Activated CD8-positive, alpha-beta memory T cell treated with anti-CD3 and anti-CD28 coated beads for 48 hours (primary cell): ENCODE data around the gene NFATC3.

Source experiments
- DNase-seq, 3 experiments: peaks; one replicate each; pipeline ENCODE4 v3.0.0-alpha.2; 2020; ENCODE audit warnings: low read depth in 2 of 3, low spot score in 2 of 3

Gene NFATC3

DNA sequence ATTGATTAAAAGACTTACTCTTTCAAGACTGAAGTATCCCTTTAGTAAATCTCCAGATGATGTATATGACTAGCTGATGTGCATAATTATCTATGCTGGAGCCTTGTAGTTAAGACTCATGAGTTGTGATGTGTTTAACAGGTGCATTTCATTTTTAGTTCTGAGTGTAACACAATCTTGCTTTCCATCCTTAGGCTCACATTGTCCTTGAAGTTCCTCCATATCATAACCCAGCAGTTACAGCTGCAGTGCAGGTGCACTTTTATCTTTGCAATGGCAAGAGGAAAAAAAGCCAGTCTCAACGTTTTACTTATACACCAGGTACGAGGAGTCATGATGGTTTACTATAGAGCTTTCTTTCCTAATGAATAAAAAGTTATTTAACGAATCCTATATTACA lies 97.9 kb downstream of the NFATC3 start:
- no peak for DNase-seq

DNA sequence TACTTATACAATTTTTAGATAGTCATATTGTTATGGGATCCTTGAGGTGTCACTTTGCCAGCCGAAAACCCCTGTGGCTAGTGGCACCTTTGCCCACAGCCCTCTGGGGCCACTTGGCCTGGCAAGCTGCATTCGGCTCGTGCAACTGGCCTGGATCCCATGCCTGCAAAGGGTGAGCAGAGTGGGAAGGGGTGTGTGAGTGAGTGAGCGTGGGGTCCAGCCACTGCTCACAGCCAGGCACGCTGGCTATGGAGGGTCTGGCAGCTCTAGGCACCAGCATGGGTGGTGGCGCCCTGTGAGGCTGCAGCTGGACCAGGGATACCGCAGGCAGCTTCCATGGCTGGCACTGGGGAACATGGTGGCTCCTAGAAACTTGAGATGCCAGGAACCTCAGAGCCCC lies 101.7 kb downstream of the NFATC3 start:
- DNase-seq: no peak

DNA sequence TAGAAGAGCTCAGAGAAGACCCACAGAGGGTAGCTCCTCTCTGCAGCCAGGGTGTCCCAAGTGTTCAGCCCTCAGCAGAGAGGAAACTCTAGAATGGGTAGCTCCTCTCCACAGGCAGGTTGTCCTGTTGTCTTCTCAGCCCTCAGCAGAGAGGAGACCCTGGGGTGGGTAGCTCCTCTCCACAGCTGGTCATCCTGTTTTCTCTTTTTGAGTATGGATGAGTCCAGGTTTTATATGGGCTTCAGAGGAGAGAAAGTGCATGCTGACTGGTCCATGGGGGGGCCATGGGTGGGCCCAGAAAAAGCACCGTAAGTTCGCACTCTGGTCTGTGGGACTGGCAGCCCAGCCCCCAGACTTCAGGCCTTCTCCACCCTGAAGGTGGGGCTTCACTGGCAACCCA lies 102.3 kb downstream of the NFATC3 start:
- DNase-seq: no peak

DNA sequence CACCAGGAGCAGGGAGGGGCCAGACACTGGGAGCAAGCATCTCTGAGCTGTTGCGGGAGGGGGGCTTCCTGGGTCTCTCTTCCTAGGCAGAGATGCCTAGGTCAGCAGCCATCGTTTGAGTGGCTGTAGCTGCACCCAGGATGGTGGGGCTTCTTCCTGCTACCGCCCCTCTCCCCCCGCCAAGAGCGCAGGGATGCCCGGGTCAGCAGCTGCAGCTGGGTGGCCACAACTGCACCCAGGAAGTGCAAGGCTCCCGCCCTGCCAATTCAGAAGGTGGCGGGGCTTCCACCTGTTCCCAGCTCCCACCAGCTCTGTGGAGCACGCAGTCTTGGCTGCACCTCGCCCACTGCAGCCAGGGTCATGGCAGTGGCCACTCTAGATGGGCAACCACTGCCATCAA lies 103.0 kb downstream of the NFATC3 start:
- no peak for DNase-seq

DNA sequence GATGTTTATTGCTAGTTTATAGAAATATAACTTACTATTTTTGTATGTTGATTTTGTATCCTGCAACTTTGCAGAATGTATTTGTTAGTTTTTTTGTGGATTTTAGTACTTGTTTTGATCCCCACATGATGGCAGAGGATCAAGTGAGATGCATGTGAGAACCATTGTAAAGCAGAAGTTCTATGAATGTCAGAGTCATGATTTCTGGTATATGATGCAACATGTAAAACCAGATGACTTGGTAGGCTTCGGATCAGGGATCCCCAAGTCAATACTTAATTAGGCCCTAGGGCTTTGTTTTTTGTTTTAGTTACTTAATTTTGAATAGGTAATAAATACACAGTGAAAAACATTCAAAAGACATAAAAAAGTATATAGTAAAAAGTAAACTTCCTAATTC lies 104.9 kb downstream of the NFATC3 start:
- DNase-seq: no peak

DNA sequence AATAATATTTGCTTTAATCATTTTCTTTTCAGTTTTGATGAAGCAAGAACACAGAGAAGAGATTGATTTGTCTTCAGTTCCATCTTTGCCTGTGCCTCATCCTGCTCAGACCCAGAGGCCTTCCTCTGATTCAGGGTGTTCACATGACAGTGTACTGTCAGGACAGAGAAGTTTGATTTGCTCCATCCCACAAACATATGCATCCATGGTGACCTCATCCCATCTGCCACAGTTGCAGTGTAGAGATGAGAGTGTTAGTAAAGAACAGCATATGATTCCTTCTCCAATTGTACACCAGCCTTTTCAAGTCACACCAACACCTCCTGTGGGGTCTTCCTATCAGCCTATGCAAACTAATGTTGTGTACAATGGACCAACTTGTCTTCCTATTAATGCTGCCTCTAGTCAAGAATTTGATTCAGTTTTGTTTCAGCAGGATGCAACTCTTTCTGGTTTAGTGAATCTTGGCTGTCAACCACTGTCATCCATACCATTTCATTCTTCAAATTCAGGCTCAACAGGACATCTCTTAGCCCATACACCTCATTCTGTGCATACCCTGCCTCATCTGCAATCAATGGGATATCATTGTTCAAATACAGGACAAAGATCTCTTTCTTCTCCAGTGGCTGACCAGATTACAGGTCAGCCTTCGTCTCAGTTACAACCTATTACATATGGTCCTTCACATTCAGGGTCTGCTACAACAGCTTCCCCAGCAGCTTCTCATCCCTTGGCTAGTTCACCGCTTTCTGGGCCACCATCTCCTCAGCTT lies 105.8 kb downstream of the NFATC3 start:
- DNase-seq: no peak

DNA sequence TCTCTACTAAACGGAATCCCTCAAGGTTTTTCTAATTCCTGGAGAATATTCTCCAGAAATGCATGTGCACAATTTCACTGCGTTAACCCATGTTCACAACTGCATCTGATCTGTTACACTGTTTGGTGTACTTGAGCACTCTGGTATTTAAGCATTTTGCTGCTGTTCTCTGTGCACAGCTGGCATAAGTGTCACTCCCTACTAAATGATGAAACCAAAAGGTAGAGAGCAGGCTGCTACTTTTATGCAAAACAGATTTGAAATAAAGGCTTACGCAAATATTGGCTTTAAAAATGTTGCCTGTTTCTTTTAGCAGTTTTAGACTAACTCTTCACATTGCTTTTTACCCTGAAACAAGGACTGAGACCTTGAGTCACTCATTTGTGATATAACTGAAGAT lies 109.1 kb downstream of the NFATC3 start:
- no peak for DNase-seq

DNA sequence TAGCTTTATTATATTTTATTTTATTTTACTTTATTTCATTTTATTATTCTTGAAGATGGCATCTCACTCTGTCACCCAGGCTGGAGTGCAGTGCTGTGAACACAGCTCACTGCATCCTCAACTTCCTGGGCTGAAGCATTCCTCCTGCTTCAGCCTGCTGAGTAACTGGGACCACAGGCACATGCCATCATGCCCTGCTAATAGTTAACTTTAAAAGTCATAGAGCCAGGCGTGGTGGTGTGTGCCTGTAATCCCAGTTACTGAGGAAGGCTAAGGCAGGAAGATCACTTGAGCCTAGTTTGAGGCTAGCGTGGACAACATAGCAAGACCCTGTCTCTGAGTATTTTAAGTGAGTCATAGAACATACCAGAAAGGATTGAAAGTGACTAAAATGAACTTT lies 112.1 kb downstream of the NFATC3 start:
- DNase-seq: no peak

DNA sequence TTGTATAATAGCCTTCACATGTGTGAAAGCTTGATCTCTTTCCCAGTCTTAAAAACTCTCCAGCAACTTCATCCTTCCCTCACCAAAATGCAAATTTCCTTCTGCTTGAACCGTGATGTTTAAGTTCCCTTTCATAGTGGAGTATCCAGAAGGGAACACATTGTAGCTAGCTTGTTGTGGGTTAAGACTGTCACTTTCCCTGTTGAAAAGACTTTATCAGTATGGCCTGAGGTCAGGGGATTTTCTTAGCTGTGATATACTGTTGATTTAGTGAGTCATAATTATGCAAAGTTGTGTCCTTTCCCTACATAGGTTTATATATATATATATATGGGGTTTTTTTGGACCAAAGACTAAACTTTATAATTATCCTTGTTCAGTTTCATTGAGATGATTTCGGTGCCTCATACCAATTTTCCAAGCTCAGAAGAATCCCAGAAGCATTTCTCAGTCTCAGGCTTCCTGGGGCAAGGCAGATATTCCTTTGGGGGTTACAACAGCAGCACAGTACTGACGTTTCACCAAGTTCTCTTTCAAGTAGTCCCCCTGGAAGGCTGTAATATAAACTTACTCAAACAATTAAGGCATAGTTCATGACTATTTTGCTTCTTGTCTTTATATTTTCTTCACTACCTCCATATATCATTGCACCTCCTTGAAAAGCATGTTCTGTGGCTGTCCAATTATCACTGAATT lies 115.1 kb downstream of the NFATC3 start:
- no peak for DNase-seq

DNA sequence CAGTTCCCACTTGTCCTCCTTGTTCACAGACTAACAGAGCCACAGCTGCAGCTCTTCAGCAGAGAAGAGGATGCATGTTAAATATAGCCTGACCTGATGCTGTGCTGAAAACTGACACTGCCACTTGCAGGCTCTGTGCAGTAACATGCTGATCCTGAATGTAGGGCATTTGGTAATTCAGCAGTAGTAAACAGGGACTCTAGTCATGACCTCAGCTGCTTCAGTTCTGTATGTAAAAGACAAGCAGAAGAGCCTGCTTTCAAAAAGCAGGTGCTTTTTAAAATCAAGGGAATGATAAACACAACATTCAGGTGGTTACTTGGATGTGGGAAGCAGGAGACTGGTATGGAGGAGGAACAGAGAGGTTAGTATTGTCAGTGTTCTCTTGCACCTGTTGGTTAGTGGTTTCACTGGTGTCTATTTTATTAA lies 116.9 kb downstream of the NFATC3 start:
- no peak for DNase-seq

DNA sequence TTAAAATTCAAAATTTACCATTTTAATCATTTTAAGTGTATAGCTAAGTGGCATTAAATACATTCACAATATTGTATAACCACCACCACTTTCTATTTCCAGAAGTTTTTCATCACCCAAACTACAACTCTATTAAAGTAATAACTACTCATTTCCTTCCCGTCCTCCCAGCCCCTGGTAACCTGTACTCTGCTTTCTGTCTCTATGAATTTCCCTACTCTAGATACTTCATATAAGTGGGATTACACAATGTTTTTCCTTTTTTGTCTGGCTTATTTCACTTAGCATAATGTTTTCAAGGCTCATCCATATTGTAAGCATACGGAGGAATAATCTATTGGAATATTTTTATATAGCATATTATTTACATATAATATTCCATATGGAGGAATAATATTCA lies 121.1 kb downstream of the NFATC3 start:
- no peak for DNase-seq

DNA sequence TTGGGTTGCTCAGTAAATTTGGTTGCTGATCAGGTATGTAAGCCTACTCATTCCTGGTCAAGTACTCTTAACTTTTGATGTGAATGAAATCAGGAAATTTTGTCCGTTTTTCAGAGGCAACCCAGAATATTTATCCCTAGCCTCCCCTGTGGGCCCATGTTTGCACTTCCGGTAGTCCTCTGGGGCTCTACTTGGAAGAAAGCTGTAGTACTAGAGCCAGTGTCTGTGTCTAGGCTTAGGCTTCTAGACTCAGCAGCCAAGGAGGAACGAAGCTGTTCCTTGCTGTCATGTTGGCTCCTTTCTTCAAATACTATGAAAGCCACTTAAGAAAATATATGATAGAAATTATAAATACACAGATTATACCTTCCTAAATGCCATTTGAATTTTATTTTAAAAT lies 129.6 kb downstream of the NFATC3 start:
- no peak for DNase-seq

DNA sequence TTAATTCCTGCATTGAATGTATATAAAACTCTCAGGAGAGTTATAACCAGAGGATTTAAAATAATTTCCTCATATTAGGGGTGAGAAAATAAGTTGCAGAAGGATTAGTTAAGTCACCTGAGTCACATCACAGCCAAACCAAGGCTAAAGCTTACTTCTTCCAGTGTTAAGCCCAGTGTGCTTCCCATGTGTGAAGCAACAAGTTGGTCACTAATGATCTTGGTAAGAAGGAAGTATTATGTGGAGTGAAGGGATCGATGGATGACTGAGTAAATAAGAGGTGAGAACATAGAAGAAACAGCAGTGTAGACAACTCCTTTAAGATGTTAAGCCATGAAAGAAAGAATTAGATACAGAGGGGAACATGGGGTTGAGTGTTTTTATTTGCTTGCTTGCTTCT lies 130.1 kb downstream of the NFATC3 start:
- no peak for DNase-seq

DNA sequence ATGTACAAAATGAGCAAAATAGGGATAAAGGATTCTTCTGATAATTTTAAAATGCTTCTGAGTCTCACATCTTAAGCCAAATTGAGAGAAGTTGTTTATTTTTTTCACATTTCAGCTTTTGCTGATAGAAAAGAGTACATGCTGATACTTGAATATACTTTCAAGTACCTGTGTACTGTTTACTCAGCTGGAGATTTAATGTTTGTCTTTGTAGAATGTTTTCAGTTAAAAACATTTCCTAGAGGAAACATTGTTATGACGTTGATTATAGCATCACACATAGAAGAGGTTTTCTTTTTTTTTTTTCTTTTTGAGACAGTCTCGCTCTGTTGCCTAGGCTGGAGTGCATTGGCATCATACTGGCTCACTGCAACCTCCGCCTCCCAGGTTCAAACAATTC lies 131.1 kb downstream of the NFATC3 start:
- DNase-seq: no peak

DNA sequence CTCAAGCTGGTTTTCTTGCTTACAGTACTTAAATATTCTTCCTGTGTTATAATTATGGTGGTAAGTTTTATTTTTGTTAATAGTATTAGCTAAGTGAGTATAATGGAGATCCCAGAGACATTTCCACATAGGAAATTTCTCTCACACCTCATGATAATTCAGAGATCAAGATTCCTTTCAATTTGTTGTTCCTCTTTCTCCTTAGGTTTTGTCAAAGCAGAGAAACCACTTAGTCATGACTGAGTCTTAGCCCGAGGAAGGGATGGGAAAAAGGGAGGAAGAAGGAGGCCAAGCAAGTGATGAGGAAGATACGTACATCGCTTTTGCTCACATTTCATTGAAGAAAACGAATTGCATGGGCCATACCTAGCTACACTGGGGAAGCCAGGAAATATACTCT lies 132.3 kb downstream of the NFATC3 start:
- no peak for DNase-seq

DNA sequence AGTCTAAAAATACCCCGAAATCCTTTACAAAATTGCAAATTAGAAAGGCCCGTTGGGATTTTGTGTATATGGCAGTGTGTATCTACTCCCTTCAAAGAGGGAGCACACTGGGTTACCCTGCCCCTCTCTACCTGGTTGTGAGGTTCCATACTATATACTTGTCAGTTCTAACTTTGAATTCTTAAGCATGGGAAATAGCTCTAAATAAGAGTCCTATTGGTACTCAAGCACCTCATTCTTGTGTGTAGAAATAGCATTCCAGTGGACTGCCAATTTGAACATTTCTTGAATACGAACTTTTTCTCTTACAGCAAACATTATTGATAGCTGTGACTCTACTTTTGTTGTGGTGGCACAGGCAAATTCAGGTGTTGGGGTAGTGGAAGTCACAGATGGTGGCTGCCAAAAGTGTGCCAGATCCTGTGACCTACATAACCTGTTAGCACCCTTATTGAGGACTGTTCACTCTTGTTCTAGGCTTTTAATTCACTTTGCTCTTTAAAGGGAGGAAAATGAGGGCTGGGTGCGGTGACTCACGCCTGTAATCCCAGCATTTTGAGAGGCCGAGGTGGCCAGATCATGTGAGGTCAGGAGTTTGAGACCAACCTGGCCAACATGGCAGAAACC lies 134.7 kb downstream of the NFATC3 start:
- DNase-seq: no peak

DNA sequence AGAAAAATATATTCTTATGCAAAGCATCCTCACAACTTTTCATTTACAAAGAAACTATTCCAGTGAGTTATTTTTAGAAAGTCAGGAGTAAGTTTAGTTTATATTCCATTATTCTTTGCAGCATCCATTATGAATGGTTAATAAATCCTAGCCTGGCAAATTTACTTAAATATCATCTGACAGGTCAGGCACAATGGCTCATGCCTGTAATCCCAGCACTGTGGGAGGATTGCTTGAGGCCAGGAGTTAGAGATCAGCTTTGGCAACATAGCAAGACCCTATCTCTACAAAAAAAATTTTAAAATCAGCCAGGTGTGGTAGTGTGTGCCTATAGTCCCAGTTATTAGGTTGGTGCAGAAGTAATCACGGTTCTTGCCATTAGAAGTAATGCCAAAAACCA lies 137.9 kb downstream of the NFATC3 start:
- no peak for DNase-seq

DNA sequence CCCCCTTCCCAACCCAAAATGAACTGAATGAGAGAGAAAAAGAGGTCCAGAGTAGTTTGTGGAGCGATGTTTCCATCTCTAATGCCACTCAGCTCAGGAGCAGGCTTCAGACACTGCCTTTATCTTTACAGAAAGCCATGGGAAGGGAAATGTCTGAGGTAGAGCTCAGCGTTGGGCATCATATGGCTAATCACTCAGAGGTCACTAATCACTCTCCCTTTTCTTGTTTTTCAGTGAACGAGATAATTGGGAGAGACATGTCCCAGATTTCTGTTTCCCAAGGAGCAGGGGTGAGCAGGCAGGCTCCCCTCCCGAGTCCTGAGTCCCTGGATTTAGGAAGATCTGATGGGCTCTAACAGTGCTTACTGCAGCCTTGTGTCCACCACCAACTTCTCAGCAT lies 140.9 kb downstream of the NFATC3 start:
- DNase-seq: no peak

DNA sequence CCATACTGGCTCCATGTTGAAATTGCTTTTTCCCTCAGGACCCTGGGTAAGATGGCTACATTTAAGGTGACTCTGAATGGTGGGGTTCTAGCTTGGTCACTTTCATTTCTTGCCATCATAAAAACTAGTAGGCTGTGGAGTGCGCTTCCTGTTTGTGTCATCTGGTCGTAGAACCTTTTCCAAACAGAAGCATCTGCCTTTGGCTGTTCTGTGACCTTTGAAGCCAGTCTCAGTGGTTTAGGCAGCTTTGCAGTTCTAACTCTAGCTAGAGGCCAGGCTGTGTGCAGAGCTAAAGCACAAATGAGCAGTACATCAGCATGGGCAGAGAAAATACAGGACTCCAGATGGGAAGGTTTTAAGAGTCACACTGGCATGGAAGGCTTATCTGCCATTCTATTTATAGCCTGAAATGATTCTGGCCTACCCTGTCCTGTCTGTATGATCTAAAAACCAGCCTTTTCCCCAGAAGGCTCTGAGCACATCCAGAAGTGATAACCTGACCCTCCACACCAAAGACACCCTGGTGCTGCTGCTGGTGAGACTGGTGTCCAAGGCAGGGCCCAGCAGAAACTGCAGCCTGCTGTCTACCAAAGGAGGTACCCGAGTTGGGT lies 142.1 kb downstream of the NFATC3 start:
- no peak for DNase-seq

DNA sequence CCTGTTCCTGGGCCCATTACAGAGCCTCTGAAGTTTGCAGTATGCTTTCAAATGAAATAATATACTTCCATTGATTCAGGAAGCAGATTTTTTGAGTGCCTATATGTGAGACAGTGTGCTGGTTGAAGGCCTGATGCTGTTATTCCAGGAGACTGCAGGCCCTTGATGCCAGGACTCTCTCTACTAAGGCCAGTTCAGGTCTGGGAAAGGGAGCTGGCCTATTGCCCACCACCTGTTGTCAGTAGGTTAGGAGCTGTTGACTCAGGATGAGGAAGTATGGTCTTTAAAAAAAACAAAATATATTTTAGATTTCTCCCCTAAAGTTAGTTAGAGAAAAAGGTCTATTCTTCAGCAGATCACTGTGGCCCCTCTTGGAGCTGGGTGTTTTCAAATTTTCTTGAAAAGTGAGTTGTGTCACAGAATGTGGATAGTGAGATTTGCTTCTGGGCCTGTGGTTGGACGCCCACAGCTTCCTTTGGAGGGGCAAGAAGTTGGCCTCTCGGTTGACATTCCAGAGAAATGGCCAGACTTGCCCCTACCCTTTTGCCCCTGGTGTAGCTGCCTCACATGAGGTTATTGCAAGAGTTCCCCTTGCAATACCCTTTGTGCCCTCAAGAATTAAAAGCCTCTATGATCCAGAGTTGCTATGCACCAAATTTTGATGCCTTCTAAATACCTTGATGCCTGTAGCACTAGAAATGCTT lies 142.8 kb downstream of the NFATC3 start:
- no peak for DNase-seq

DNA sequence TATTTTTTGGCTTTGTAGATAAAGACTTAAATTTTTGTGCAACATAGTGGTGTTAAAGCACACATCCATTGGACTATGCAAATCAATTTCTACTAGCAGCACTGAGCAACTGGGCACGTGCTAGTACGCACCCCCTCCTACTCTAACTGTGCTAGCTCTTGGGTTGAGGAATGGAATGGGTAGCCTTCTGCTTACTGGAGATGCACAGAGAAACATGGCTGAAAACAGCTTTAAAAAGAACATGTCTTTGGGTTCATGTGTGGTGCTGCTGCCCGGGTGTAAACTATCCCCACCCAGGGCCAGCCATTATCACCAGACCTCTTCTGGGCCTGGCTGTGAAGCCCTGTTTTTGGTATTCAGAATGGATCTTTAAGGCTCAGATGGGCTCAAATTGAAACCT lies 143.5 kb downstream of the NFATC3 start:
- no peak for DNase-seq
